Fibroblast of the conjunctiva (primary cell): ENCODE data around the gene KLK7.
"Not testable (repeated sequence)": the region's sequence is repeated elsewhere in the genome, so short reads cannot be mapped to it uniquely, and the experiment has no call there.

Experiments used
- DNase-seq: peaks from one replicate; pipeline ENCODE4 v3.0.0-alpha.2; 2010; ENCODE audit warnings: low read depth

Gene KLK7

DNA sequence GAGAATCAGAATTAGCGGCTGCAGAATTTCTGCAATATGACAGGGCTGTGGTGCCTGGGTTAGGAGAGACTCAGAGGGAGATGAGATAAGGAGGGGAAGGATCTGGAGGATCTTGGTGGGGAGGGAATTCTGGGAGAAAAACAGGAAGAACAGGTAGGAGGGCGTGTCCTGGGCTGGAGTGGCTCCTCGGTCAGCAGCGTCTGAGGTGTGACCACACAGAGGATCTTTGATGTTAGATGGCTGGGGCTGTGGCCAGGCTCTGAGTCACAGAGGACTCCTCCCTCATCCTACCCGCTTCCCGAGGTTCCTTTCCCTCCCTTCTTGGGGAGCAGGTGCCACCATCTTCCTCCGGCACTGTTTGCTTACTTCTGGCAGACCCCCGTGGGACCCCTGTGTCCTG, 8.0 kb downstream of the KLK7 start:
- no peak for DNase-seq

DNA sequence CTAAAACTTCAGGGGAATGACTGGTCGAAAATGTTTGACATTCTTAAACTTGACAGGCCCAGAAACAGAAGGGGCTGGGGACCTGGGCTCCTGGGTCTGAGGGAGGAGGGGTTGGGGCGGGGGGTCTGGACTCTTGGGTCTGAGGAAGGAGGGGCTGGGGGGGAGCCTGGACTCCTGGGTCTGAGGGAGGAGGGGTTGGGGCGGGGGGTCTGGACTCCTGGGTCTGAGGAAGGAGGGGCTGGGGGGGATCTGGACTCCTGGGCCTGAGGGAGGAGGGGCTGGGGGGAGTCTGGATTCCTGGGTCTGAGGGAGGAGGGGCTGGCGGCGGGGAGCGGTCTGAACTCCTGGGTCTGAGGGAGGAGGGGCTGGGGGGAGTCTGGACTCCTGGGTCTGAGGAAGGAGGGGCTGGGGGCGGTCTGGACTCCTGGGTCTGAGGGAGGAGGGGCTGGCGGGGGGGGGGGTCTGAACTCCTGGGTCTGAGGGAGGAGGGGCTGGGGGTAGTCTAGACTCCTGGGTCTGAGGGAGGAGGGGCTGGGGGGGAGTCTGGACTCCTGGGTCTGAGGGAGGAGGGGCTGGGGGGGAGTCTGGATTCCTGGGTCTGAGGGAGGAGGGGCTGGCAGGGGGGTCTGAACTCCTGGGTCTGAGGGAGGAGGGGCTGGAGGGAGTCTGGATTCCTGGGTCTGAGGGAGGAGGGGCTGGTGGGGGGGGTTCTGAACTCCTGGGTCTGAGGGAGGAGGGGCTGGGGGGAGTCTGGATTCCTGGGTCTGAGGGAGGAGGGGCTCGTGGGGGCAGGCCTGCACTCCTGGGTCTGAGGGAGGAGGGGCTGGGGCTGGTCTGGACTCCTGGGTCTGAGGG, 8.8 kb downstream of the KLK7 start:
- no peak for DNase-seq

DNA sequence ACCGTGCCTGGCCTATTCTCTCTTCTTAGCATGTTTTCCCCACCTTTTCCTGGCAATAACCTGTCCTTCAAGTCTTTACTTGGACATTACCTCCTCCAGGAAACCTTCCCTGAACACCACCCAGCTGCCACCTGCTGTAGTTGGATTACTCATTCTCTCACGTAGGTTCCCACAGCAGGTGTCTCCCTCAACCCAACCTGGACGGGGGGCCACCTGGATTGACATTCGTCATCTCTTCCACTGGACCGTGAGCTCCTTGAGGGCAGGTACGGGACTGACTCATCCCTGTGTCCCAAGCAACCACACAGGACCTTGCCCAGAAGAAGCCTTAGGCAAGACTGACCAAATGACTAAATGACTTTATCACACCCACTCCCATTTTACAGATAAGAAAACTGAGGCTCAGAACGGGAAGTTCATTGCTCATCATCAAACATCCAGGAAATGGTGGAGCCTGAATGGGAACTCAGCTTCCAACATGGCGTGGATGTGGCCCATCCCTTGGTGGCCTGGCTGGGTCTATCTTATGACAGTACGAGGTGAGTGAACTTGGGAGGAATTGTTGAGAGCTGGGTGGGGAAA, 10.8 kb downstream of the KLK7 start:
- DNase-seq: no peak

DNA sequence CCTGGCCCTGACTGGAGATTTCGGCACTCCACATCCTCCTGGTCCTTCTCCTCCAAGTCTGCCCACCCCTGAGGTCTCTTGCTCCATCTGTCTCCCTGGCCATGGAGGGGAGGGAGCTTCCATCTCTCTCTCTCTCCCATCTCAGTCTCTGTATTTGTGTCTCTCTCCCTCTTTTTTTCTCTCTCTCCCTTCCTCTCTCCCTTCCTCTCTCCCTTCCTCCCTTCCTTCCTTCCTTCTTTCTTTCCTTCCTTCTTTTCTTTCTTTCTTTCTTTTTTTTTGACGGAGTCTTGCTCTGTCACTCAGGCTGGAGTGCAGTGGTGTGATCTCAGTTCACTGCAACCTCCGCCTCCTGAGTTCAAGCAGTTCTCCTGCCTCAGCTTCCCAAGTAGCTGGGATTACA, 13.9 kb downstream of the KLK7 start:
- not testable (repeated sequence) for DNase-seq

DNA sequence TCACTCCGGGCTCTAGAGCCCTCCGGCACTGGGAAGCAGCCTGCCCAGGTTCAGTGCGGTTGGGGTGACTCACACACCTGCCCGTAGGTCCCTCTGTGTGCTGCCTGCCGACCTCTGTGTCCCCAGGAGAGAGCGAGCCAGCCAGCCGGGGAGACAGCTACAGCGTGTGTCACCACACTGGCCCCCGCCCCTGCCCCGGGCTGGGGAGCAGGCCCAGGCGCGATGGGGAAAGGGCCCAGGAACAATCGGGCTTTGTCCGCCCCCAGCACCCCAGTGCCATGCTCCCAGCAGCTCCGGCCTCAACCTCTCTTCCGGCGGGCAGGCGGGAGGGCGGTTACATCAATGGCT, 14.3 kb downstream of the KLK7 start, which contains the start of gene KLK6:
TSS of gene KLK6 (minus strand) at position 179 of the 348 bp plus-strand sequence. CDS start 1,487 bp downstream, outside the sequence.
- DNase-seq: no peak

DNA sequence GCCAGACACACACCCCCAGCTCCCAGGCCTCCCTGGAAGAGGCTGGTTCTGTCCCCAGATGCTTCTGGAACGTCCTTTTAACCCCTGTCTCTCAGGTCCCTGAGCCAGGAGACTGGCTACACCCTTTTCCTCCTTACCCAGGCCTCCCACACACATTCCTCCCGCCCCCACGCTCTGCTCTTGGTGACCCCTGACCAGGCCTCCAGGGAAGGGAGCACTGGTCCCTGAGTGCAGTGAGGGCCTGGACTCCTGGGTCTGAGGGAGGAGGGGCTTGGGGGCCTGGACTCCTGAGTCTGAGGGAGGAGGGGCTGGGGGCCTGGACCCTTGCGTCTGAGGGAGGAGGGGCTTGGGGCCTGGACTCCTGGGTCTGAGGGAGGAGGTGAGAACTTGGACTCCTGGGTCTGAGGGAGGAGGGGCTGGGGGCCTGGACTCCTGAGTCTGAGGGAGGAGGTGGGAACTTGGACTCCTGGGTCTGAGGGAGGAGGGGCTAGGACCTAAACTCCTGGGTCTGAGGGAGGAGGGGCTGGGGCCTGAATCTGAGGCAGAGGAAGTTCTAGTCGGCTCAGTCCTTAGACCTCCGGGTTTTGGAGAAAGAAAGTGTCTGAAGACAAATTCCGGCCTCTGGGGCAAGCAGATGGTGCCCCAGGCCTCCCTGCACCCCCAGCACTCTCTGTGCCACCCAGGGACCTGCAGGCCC, 14.9 kb downstream of the KLK7 start:
- no peak for DNase-seq

DNA sequence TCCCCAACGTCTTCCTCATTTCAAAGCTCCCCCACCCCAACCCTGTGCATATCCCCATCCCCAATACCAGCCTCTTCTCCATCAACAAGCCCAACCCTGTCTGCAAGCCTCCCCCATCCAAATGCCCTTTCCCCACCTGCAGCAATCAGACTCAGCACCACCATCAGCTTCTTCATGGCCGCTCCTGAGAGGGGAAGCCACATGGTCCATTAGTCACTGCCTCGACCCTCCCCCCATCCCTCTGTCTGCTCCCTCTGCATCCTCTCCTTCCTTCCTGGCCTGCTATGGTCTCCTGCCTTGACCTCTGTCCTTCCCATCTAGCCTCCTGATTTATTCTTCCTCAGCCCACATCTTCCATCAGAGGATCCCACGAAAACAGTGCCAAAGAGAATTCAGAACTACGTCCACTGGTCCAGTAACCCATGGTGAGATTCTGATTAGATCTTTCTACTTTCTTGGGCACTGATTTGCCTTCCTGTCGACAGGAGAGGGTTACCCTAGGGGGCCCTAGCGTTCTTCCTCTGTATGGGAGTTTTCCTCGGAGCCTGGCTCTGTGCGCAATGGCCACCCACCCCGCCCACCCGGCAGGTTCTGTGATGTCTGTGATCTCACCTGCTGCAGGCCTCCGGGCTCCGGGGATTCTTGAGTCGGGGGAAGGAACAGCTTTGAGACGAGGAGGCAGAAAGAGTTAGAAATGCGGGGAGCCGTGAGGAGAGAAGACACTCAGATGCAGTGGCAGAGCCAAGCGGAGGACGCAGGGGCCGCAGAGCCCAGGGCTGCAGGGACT, 15.6 kb downstream of the KLK7 start:
- no peak for DNase-seq

DNA sequence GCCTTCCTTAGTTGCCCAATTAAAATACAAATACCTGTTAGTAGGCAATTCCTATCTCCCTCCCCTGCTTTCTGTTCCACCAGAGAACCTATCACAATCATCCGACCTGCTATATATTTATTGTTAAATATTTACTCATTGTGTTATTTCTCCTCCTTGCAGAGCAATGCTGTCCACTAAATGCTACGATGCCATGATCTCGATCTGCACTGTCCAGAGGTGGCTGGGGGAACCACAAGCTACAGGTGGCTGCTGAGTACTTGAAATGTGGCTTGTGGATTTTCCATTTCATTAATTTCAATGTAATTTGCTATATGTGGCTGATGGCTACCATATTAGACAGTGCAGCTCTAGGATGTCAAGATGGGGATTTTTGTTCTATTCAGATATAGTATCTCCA, 19.5 kb downstream of the KLK7 start:
- DNase-seq: no peak

DNA sequence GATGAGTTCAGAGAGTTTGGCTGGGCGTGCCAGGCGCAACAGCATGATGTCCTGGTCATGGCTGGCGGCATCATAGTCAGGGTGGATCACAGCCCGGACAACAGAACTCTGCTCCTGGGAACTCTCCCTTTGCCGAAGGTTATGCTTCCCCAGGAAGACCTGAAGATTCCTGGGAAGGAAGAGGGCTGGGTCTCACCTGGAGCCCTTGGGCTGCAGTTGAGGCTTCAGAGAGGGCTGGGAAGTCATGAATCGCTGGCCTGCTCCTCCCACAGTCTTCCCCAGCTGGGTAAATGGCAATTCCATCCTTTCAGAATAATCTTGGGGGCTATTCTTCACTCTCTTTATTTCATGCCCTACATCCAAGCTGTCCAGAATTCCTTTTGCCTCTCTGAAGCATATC, 20.3 kb downstream of the KLK7 start:
- no peak for DNase-seq

DNA sequence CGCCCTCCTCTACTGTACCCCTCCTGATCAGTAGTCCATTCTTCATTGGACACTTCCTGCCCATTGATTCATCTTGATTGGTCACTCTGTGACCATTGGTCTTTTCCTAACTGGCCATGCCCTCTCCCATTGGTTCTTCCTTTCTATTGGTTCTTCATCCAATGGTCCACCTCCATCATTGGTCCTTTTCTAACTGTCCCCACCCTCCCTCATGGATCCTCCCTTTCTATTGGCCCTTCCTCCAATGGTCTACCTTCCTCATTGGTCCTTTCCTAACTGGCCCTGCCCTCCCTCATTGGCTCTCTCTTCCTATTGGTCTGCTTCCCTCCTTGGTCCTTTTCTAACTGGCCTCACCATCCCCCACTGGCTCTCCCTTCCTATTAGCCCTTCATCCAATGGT, 21.5 kb downstream of the KLK7 start:
- no peak for DNase-seq

DNA sequence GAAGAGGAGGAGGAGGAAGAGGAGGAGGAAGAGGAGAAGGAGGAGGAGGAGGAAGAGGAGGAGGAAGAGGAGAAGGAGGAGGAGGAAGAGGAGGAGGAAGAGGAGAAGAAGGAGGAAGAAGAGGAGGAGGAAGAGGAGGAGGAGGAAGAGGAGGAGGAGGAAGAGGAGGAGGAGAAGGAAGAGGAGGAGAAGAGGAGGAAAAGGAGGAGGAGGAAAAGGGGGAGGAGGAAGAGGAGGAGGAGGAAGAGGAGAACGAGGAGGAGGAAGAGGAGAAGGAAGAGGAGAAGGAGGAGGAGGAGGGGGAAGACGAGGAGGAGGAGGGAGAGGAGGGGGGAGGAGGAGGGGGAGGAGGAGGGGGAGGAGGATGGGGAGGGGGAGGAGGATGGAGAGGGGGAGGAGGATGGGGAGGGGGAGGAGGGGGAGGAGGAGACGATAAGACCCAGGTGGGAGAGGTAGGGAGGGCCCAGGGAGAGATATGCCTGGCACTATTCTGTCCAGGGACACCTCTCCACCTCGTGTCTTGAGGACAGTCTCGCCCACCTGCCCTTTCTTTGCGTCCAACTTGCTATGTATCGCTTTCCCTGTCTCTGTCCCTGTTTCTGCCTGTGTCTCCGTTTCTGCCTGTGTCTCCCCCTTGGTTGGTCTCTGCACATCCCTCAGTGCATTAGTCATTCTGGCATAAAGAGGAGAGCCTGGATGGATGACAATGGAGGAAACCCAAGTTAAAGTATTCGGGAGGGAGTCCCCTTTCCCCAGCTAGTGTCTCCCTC, 23.8 kb downstream of the KLK7 start:
- DNase-seq: no peak

DNA sequence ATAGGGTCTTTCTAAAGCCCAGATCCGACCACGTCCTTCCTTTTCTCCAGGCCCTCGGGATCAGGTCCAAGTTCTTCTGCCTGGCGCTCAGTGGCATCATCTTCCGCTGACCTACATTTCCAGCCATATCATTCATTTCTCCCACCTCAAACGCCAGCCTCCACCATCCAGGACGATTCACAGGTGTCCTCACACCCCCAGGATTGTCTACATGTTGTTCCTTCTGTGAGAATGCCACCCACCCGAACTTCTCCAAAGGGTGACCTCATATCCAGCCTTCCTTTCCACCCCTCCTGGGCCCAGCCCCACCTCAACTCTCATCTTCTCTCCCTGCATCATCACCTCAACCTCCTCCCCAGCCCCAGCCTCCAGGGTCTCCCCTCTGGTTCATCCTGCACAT, 26.1 kb downstream of the KLK7 start:
- no peak for DNase-seq

DNA sequence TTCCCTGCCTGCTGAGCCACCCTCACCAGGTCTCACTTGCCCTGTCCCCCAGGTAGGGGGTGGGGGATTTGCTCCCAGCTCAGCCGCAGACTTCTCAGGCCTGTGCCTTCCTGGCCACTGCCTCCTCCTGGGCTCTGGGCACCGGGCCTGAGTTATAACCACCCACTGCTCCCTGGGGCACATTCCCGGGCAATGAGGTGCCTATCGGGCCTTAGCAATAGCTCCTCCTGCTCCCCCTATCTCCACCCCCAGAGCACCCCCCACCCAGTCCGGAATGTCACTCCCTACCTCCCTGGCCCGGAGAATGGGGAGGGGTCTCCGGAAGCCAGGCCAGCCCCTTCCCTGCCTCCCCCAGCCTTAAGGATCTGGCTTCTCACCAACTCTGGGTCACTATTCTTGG, 30.8 kb downstream of the KLK7 start, which contains the start of gene KLK5:
TSS of gene KLK5 (minus strand) at position 129 of the 400 bp plus-strand sequence. CDS start 381 bp downstream, outside the sequence.
- no peak for DNase-seq

DNA sequence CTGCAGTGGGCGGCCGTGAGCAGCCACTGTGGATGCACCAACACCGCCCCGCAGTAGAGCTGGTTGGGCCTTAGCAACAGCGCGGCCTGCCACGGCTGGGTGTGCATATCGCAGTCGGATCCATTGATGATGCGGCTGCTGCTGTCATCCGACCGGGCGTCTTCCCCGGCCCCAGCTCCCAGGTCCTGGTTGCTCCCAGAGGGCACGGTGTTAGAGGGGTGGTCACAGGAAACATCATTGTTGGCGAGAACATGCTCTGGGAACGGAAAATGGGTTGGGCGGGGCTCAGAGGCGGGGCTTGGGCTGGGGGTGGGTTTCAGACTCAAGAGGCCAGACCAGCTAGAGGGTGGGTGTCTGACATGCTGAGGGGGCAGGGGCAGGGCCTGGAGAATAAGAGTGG, 33.9 kb downstream of the KLK7 start:
- no peak for DNase-seq

DNA sequence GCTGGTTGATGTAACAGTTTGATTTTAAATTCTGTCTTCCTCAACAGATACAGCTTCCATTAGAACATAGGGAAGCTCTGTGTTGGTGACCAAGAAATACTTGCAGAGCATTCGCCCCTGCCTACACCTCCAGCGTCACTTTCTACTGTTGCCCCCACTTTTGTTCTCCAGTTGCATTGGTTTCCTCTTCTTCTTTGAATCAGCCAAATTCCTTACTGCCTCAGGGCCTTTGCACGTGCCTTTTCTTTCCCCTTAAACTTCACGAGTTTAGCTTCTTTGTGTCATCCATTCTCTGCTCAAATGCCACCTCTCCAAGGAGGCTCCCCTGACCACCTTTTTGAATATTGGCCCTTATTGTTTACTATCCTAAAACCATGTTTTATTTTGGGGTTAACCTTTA, 36.6 kb downstream of the KLK7 start:
- DNase-seq: no peak

DNA sequence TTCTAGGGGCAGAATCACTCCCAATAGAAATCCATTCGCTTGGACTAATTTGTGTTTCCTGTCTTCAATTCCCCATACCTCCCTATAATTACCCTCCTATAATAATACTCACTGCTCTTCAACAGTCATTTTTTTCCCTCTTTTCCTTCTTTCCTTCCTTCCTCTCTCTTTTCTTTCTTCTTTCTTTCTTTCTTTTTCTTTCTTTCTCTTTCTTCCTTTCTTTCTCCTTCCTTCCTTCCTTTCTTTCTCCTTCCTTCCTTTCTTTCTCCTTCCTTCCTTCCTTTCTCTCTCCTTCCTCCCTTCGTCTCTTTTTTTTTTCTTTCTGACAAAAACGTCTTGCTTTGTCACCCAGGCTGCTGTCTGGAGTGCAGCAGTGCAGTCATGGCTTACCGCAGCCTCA, 38.9 kb downstream of the KLK7 start:
- DNase-seq: no peak

DNA sequence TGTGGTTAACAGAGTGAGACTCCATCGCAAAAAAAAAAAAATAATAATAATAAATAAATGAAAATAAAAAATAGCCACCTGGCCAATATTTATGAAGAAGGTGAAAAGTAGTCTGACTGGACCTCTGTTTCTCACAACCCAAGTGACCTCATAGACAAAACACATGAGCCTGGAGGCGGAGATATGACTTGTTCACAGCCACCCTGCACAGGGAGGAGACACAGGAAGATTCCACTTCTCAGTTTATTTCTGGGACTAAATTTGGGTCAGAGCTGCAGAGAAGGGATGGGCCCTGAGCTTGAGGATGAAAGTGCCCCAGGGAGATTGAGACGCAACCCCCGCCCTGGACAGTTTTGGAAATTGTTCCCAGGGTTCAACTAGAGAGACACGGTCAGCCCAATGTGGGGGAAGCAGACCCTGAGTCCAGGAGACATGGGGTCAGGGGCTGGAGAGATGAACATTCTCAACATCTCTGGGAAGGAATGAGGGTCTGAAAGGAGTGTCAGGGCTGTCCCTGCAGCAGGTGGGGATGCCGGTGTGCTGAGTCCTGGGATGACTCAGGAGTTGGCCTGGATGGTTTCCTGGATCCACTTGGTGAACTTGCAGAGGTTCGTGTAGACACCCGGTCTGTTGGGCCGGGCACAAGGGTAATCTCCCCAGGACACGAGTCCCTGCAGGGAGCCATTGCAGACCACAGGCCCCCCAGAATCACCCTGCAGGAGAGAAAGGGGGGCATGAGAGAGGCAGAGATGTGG, 40.5 kb downstream of the KLK7 start:
- no peak for DNase-seq

DNA sequence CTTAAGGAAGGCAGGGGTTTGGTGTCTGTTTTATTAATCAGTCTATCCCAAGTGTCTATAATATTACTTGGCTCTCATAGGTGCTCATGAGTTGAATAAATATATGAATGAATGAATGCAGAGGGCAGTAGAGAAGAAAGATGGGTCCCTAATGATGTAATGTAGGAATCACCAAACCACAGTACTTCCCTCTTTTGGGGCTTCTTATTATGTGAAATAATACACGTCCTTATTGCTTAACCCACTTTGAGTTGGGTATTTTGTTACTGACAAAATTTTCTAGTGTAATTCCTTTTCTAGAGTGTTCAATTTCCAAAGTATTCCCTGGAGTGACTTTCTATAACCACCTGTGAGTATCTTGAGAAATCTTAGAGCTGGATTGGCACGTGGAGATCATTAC, 44.1 kb downstream of the KLK7 start:
- DNase-seq: no peak

DNA sequence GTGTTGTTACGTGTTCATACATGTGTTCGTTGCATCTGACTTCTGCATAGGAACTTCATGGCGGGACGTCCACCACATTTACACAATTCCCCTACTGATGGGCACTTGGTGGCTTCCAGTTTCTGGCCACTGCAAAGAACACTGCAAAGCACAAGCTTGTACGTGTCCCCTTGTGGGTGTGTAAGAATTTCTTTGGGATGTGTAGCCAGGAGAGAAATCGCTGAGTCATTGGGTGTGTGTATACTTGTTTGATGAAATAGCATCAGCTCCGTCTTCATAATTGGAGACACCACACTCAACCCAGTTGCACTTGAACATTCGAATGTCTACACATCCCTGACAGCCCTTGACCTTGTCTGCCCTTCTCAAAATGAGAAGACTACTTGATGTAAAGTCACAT, 50.1 kb downstream of the KLK7 start:
- peak; percentile 12 for DNase-seq

DNA sequence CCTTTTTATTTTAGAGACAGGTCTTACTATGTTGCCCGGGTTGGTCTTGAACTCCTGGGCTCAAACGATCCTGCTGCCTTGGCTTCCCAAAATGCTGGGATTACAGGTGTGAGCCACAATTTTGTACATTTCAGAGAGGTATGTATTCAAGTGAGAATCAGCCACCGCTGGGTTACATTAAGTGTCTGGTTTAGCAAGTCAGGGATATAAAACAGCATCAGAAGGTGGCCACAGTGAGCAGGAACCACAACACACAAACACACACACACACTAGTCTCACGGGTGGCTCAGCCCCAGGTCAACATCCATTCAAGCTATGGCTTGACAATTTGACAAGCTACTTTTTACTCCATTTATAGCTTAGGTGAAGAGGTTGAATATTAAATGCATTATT, 51.0 kb downstream of the KLK7 start:
- DNase-seq: no peak
